ENCODE data around the gene AHSA1. TPM values are rescaled to one million over a fixed set of nuclear protein-coding genes. Genes with fewer than 3 reads are reported as not detected.

Gene AHSA1
- total and polyA plus RNA-seq, 2 experiments from 2014 or later: 177 to 213 TPM

GRCh38 chr14:77488558-77488957 lies 30.7 kb downstream of the AHSA1 start:
- H3K9me3 Mint-ChIP-seq: no peaks in the 10 kb centered on the region
- no peaks in the 10 kb centered on the region for H3K36me3 ChIP-seq (ENCODE audit: insufficient read depth)
- no peak for ATAC-seq
- no peaks in the 10 kb centered on the region for H3F3A ChIP-seq (replicated peaks; ENCODE audit: low read depth)
- no peak overlapping the region for H3K27ac ChIP-seq (ENCODE audit: low read depth)
- H2AFZ ChIP-seq: no peak overlapping the region
- H4K20me1 ChIP-seq (replicated peaks; ENCODE audit: insufficient read depth): no peaks in the 10 kb centered on the region
- H3K79me2 ChIP-seq (replicated peaks; ENCODE audit: insufficient read depth): no peaks in the 10 kb centered on the region
- no peaks in the 10 kb centered on the region for H3K9me2 ChIP-seq (ENCODE audit: insufficient read depth)
- no peak overlapping the region for H3K27ac Mint-ChIP-seq
- no peak for DNase-seq (ENCODE audit: low spot score)
- H3K4me1 ChIP-seq (ENCODE audit: insufficient read depth): no peaks in the 10 kb centered on the region
- no peak overlapping the region for H3K4me3 ChIP-seq
- no peak overlapping the region for H3K4me2 ChIP-seq
- H3K4me1 Mint-ChIP-seq: no peaks in the 10 kb centered on the region
- TF ChIP-seq POLR2AphosphoS5 (IDR thresholded peaks at IDR 0.05; ENCODE audit: low read depth) (no peak), ZNF114 (CRISPR knock-in tag; IDR thresholded peaks at IDR 0.05) (no peak), STAT1 (IDR thresholded peaks at IDR 0.05; ENCODE audit: unreplicated experiment) (no peak), EZH2 (IDR thresholded peaks at IDR 0.05; ENCODE audit: low read depth, unreplicated experiment) (no peak), JUNB (IDR thresholded peaks at IDR 0.05; ENCODE audit: unreplicated experiment) (no peak), ZNF462 (CRISPR knock-in tag; IDR thresholded peaks at IDR 0.05) (no peak), ZNF331 (CRISPR knock-in tag; IDR thresholded peaks at IDR 0.05; ENCODE audit: low read depth) (no peak), CREB1 (CRISPR knock-in tag; IDR thresholded peaks at IDR 0.05; ENCODE audit: low read depth) (no peak), NANOG (IDR thresholded peaks at IDR 0.05; ENCODE audit: borderline replicate concordance) (no peak), EZH2phosphoT487 (IDR thresholded peaks at IDR 0.05; ENCODE audit: unreplicated experiment) (no peak)
- TF ChIP-seq, protein P1, sequence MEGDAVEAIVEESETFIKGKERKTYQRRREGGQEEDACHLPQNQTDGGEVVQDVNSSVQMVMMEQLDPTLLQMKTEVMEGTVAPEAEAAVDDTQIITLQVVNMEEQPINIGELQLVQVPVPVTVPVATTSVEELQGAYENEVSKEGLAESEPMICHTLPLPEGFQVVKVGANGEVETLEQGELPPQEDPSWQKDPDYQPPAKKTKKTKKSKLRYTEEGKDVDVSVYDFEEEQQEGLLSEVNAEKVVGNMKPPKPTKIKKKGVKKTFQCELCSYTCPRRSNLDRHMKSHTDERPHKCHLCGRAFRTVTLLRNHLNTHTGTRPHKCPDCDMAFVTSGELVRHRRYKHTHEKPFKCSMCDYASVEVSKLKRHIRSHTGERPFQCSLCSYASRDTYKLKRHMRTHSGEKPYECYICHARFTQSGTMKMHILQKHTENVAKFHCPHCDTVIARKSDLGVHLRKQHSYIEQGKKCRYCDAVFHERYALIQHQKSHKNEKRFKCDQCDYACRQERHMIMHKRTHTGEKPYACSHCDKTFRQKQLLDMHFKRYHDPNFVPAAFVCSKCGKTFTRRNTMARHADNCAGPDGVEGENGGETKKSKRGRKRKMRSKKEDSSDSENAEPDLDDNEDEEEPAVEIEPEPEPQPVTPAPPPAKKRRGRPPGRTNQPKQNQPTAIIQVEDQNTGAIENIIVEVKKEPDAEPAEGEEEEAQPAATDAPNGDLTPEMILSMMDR (conservative IDR thresholded peaks at IDR 0.05; ENCODE audit: low read depth in 2 of 2): no peak
- TF ChIP-seq, protein P2, sequence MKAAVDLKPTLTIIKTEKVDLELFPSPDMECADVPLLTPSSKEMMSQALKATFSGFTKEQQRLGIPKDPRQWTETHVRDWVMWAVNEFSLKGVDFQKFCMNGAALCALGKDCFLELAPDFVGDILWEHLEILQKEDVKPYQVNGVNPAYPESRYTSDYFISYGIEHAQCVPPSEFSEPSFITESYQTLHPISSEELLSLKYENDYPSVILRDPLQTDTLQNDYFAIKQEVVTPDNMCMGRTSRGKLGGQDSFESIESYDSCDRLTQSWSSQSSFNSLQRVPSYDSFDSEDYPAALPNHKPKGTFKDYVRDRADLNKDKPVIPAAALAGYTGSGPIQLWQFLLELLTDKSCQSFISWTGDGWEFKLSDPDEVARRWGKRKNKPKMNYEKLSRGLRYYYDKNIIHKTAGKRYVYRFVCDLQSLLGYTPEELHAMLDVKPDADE (IDR thresholded peaks at IDR 0.05): no peak
- TF ChIP-seq, protein P3, sequence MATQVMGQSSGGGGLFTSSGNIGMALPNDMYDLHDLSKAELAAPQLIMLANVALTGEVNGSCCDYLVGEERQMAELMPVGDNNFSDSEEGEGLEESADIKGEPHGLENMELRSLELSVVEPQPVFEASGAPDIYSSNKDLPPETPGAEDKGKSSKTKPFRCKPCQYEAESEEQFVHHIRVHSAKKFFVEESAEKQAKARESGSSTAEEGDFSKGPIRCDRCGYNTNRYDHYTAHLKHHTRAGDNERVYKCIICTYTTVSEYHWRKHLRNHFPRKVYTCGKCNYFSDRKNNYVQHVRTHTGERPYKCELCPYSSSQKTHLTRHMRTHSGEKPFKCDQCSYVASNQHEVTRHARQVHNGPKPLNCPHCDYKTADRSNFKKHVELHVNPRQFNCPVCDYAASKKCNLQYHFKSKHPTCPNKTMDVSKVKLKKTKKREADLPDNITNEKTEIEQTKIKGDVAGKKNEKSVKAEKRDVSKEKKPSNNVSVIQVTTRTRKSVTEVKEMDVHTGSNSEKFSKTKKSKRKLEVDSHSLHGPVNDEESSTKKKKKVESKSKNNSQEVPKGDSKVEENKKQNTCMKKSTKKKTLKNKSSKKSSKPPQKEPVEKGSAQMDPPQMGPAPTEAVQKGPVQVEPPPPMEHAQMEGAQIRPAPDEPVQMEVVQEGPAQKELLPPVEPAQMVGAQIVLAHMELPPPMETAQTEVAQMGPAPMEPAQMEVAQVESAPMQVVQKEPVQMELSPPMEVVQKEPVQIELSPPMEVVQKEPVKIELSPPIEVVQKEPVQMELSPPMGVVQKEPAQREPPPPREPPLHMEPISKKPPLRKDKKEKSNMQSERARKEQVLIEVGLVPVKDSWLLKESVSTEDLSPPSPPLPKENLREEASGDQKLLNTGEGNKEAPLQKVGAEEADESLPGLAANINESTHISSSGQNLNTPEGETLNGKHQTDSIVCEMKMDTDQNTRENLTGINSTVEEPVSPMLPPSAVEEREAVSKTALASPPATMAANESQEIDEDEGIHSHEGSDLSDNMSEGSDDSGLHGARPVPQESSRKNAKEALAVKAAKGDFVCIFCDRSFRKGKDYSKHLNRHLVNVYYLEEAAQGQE (IDR thresholded peaks at IDR 0.05; ENCODE audit: unreplicated experiment): no peak
- H3K4me3 Mint-ChIP-seq: no peak overlapping the region
- H3K36me3 Mint-ChIP-seq (ENCODE audit: low read depth): no peaks in the 10 kb centered on the region
- peaks cover 6% of the 10 kb centered on the region for H3K27me3 Mint-ChIP-seq (ENCODE audit: insufficient read depth, low read depth, poor library complexity)
- no peaks in the 10 kb centered on the region for H3K27me3 ChIP-seq (ENCODE audit: insufficient read depth)
